HepG2 (cell line): Measurements from ENCODE around the gene TCFL5. TPM values are rescaled to one million over a fixed set of nuclear protein-coding genes. Genes with fewer than 3 reads are reported as not detected.

Experiments used
- AHDC1 ChIP-seq: sonication (generic); formaldehyde crosslinking; IDR thresholded peaks from 2 replicates; pipeline ENCODE4 v1.5.1; 2020; ENCODE audit warnings: mild to moderate bottlenecking, missing genetic modification reagents, borderline replicate concordance
- CSRNP1 ChIP-seq: sonication (generic); formaldehyde crosslinking; IDR thresholded peaks from 2 replicates; pipeline ENCODE4 v1.8.1; 2023; ENCODE audit warnings: mild to moderate bottlenecking, missing genetic modification reagents
- HNRNPK ChIP-seq: fragments of 200-400 bp; formaldehyde crosslinking; IDR thresholded peaks from 2 replicates; pipeline ENCODE4 v1.6.1; 2018; ENCODE audit warnings: low read length, low read depth, moderate library complexity, mild to moderate bottlenecking; ENCODE audit not compliant: poor library complexity, severe bottlenecking
- ZNF33B ChIP-seq: sonication (generic); formaldehyde crosslinking; IDR thresholded peaks from 2 replicates; pipeline ENCODE4 v1.5.1; 2020; ENCODE audit warnings: mild to moderate bottlenecking, missing genetic modification reagents
- ZNF530 ChIP-seq: sonication (generic); formaldehyde crosslinking; IDR thresholded peaks from 2 replicates; pipeline ENCODE4 v1.5.0; 2020; ENCODE audit warnings: low read depth, mild to moderate bottlenecking, missing genetic modification reagents
- polyA plus RNA-seq, 8 experiments: library from polyadenylated mRNA; depleted of rRNA in 3 of 8; stranded (reverse) in 7 of 8; unstranded in 1 of 8; fragments of >200 nt; fragmentation: Illumina TruSeq in 4 of 8; extraction: Trizol in 4 of 8; gene quantifications; 2 replicates each; pipeline versions ENCODE4 v1.2.1 to v1.2.3, GENCODE V29; 2011 to 2016; ENCODE audit warnings: low read depth in 4 of 8, missing spikeins in 1 of 8, mixed read lengths in 1 of 8; ENCODE audit not compliant: insufficient read depth in 1 of 8
- total RNA-seq, 5 experiments: library from RNA; depleted of rRNA; stranded (reverse); fragments of >200 nt; fragmentation: Illumina TruSeq; extraction: Trizol; gene quantifications; 2 replicates each; pipeline ENCODE4 v1.2.3, GENCODE V29; 2016; ENCODE audit warnings: low read depth in 1 of 5

The TCFL5 gene
- total and polyA plus RNA-seq, 2 of the 13 experiments (the other 11 are each of a cell fraction or from before 2014, with no cell fraction given), result 14.8 to 20.0 TPM

GRCh38 chr20:62814709-62815065, 46.9 kb downstream of the TCFL5 start (continued):
- TF ChIP-seq AHDC1, result no peak
- 0 out of 2 replicates have a peak, but pooled peaks have one; percentile 37 for TF ChIP-seq ZNF530 (CRISPR knock-in tag)
- TF ChIP-seq HNRNPK, result no peak
- TF ChIP-seq CSRNP1 (CRISPR knock-in tag), result 0 out of 2 replicates have a peak, but pooled peaks have one; percentile 7
- no peak for TF ChIP-seq ZNF33B (CRISPR knock-in tag)
